Stimulated activated CD4-positive, alpha-beta T cell treated with anti-CD3 and anti-CD28 coated beads, Interleukin-2, amount 100 ng/mL, for 24 hours (primary cell): ENCODE data around the gene SPOCK1.
"Not testable (repeated sequence)": the region's sequence is repeated elsewhere in the genome, so short reads cannot be mapped to it uniquely, and the experiment has no call there.

Experiments
- DNase-seq, 2 donors: peaks; one replicate each; pipeline ENCODE4 v3.0.0-alpha.2; 2020

SPOCK1 gene

GRCh38 chr5:137393196-137393993 is 105.7 kb downstream of the SPOCK1 start:
- no peak for DNase-seq

GRCh38 chr5:137392261-137392660 is 106.9 kb downstream of the SPOCK1 start:
- no peak for DNase-seq

- DNase-seq: not testable (repeated sequence)
Measured at GRCh38 chr5:137391044-137391443, 108.1 kb downstream of the SPOCK1 start.

- DNase-seq: no peak
Measured at GRCh38 chr5:137389042-137389441, 110.1 kb downstream of the SPOCK1 start.

GRCh38 chr5:137385064-137385463 is 114.1 kb downstream of the SPOCK1 start:
- no peak for DNase-seq

- DNase-seq: no peak
Measured at GRCh38 chr5:137383909-137384308, 115.2 kb downstream of the SPOCK1 start.

GRCh38 chr5:137381555-137381954 is 117.6 kb downstream of the SPOCK1 start:
- no peak for DNase-seq

GRCh38 chr5:137379555-137380286 is 119.4 kb downstream of the SPOCK1 start:
- DNase-seq: no peak

- no peak for DNase-seq
Measured at GRCh38 chr5:137375741-137376526, 123.2 kb downstream of the SPOCK1 start.

- no peak for DNase-seq
Measured at GRCh38 chr5:137374110-137374714, 124.9 kb downstream of the SPOCK1 start.

- DNase-seq: no peak
Measured at GRCh38 chr5:137372773-137373160, 126.4 kb downstream of the SPOCK1 start.

GRCh38 chr5:137372016-137372772 is 126.9 kb downstream of the SPOCK1 start:
- DNase-seq: no peak

- DNase-seq: no peak
Measured at GRCh38 chr5:137370096-137371071, 128.7 kb downstream of the SPOCK1 start.

- DNase-seq: no peak
Measured at GRCh38 chr5:137368651-137369050, 130.5 kb downstream of the SPOCK1 start.

- no peak for DNase-seq
Measured at GRCh38 chr5:137367951-137368350, 131.2 kb downstream of the SPOCK1 start.

- no peak for DNase-seq
Measured at GRCh38 chr5:137366526-137366925, 132.6 kb downstream of the SPOCK1 start.

GRCh38 chr5:137365126-137365865 is 133.8 kb downstream of the SPOCK1 start:
- DNase-seq: no peak

GRCh38 chr5:137361280-137361679 is 137.8 kb downstream of the SPOCK1 start:
- DNase-seq: no peak

- no peak for DNase-seq
Measured at GRCh38 chr5:137360607-137361006, 138.5 kb downstream of the SPOCK1 start.

GRCh38 chr5:137359941-137360340 is 139.2 kb downstream of the SPOCK1 start:
- DNase-seq: no peak
